NK-92 (cell line): ENCODE results near the gene COL8A1.
"Not testable (repeated sequence)": the region's sequence is repeated elsewhere in the genome, so short reads cannot be mapped to it uniquely, and the experiment has no call there.

Experiments used
- DNase-seq: peaks from one replicate; lab custom pipeline; 2025; ENCODE audit not compliant: unreplicated experiment; lab: John Stamatoyannopoulos, UW

COL8A1 gene

GRCh38 chr3:99704417-99704816 is 66.0 kb downstream of the COL8A1 start:
- DNase-seq, result no peak

- DNase-seq, result no peak
These were observed 68.0 kb downstream of the COL8A1 start for GRCh38 chr3:99706410-99706809.

DNA sequence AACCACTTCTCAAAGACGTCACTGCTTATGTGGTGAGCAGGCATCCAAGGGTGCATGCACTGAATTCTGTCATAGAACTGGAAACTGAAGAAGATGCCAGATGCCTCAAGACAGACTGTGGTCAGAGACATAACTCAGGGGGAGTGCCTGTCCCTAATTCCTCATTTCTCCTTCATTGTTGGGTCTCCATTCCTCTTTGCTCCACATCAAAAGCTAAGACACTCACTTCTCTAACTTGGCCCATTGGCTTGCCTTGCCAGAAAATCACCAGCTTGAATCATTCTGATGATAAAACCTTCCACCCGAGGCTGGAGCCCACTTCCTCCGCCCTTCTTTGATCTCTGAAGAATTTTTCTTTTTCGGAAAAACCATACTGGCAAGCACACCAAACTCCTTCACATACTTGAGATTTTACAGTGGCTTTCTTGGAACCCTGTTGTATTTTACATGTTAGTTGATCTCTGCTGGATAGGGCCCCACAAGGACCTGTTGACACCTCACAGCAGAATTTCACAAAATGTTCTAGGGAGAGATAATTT is 69.9 kb downstream of the COL8A1 start:
- DNase-seq, result no peak

DNA sequence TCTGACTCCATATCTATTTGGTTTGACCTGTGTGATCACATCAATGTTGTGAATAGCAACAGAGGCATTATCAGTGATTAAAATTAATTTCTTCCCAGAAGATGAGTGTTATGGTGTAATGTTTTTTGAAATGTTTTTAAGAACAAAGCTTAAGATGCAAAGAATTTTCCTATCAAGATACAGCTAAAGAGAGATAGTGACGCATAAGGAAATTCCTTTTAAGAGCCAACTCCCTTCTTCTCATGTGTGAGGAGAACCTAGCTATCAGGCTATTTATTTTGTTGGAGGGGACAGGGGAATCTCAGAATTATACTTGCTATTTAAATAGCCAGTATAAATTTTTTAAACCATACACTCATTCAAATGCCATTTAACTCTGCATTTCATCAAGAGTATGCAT is 71.3 kb downstream of the COL8A1 start:
- DNase-seq, result no peak

DNA sequence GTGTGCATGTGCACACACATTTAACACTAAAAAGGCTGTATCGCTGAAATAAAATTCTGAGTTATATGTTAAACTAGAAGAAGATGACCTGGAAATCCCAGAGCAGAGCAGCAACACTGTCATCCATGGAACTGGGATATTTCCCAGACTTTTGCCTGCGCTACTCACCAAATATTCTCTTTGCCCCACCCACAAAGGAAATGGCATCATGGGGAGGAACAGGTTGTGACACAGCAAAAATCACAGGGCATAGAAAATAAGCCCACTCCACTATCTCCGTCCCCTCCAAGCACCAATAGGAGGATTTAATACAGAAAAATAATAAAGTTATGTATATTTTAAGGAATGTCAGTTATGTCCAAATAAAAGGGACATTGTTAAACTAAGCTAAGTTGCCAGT is 71.7 kb downstream of the COL8A1 start:
- DNase-seq, result no peak

DNA sequence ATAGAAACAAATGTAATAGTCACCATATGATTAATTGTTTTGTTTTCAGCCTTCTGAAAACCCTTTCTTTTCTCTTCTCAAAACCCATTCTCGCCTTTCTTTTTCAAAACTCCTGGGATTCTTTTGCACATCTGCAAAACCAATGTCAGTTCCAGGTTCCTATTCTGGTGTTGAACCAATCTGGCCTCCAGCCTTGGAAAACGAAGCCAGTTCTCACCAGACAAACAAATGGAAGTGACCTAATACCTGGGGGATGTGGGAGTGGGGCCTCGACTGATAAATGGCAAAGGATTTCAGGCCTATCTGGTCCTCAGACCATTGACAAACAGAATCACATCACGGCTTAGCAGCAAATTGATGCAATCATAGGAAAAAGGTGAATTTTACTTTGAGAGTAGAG is 73.0 kb downstream of the COL8A1 start:
- DNase-seq, result no peak

- DNase-seq, result no peak
These were observed 74.0 kb downstream of the COL8A1 start for GRCh38 chr3:99712291-99712954.

DNA sequence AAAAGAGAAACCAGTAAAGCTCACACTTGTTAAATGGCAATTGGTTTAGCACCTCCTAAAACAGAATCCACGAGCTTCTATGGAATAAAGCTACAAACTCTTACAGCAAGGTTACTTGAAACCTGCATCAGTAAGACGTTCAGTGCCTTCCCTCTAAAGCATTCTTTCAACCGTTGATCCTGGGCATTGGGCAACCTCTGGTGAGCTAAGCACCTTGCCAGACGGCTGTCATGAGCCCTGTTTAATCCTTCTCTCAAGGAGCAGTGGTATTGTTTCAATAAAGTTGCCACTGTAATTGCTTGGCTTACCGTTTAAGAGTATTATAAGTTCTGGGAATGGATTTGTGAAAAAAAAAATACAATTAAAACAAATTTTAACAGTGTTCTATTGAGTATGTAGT is 75.0 kb downstream of the COL8A1 start:
- DNase-seq, result no peak

GRCh38 chr3:99714146-99714545 is 75.8 kb downstream of the COL8A1 start:
- DNase-seq, result no peak

DNA sequence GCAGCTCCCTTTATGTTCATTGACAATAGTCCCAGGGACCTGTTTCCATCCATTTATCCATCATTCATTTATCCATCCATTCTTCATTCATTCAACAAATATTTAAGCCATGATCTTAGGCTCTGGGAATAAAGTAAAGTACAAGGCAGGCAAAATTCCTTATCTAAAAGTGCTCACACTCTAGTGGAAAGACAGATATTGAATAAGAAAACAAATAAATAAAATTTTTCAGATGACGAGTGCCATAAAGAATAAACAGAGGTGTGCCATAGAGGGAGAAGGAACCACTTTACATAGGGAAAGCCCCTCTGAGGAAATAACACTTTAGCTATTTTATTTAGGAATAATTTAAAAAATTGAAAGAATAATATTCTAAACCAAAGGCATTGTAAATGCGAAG is 76.2 kb downstream of the COL8A1 start:
- no peak for DNase-seq

- no peak for DNase-seq
These were observed 78.1 kb downstream of the COL8A1 start for GRCh38 chr3:99716463-99716995.

GRCh38 chr3:99720985-99721632 is 82.7 kb downstream of the COL8A1 start:
- no peak for DNase-seq

DNA sequence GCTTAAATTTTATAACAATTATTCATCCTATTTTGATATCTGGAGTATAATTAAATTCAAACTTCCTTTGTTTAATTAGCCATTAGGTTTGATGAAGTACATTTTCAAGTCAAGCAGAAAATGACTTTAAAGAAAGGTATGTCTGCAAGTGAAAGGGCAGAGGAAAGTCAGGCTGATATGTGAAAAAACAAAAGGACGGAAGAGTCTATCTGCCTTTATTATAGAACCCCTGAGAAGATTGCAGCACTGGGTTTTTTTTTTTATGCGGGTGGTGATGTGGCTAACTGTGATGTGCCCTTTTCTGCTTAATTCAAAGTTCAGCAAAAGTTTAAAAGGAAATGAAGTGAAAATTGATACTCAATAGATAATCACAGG is 83.2 kb downstream of the COL8A1 start:
- DNase-seq, result no peak

- DNase-seq, result no peak
These were observed 85.9 kb downstream of the COL8A1 start for GRCh38 chr3:99724276-99724675.

DNA sequence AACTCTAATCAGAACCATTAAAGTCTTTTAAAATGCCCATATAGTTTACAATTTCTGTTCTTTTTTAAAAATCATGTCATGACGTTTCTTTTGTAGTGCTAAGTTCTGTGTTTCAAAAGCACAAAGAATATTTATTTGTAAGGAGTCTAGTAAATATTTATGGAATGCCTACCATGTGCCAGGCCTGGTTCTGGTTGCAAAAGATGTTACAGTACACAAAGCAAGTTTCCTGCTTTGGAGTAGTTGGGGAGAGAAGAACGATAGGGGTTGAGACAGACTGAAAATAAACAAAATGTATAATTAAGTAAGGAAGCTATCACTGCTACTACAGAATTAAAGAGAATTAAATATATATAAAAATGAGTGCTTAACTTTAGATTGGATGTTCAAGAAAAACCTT is 92.5 kb downstream of the COL8A1 start:
- no peak for DNase-seq

DNA sequence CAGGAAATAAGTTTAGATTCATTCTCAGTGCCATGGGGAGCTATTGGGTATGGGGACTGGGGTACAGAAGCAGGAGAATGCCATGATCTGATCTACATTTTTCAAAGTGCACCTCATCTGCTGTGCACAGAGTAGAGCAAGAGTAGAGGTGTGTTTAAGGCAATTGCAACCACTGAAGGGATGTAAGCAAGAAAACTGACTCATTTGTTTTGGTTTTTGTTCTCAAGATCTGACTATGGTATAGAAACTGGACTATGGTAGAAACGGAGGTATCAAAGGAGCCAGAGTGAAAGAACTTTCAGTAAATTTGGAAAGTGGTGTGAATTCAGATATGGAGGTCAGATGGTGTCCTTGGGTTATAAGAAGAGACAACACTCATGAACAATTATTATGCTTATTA is 93.1 kb downstream of the COL8A1 start:
- no peak for DNase-seq

DNA sequence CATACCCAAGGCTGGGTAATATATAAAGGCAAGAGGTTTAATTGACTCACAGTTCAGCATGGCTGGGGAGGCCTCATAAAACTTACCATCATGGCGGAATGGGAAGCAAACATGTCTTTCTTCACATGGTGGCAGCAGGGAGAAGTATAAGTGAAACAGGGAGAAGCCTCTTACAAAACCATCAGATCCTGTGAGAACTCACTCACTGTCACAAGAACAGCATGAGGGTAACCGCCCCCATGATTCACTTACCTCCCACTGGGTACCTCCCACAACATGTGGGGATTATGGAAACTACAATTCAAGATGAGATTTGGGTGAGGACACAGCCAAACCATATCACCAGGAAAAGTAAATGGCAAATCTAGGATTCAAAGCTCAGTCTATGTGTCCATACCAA is 102.0 kb downstream of the COL8A1 start:
- not testable (repeated sequence) for DNase-seq

- DNase-seq, result no peak
These were observed 103.2 kb downstream of the COL8A1 start for GRCh38 chr3:99741588-99741987.

DNA sequence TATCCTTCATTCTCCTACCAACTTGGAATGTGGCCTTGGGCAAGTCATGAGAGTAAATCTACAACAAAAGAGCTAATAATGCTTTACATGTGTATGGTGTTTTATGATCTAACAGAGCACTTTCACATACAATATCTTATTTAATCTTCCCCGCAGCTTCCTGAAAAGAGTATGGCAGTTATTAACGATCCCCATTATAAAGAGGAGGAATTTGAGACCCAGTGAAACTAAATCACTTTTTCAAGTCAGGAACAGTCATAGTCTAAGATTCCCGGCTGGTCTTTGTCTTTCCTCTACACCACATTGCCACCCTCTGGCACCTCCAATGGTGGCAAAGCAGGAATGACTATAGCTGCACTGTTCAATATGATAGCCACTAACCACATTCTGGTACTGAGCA is 109.5 kb downstream of the COL8A1 start:
- DNase-seq, result no peak

GRCh38 chr3:99751649-99752048 is 113.3 kb downstream of the COL8A1 start:
- DNase-seq, result no peak

DNA sequence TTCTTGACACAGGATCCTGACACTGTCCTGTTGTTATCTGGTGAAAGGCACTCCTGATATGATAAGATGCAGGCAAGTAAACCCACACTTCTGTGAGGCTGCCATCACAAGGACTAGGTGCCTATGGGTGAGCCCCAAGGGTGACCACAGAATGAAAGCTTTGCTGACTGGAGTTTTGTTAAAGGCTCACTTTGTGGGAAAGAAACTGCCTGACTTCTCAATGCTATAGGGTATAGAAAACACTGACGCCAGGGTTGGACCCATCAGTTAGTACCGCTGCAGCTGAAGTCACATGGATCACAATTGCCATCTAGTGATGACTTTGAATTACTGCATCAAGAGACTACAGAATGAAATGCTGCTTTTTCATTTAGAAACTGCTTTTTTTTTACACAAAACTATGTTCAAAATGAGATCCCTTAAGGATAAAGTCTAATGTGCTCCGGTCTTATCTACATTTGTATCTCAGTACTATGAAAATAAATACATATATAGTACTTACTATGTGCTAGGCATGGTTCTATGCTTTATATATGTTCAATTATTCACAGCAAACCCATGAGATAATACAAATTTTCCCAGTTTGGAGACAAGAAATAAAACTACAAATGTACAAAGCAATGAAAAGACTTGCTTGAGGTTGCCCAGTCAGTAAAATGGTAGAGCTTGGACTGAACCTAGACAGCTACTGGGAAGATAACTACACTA is 115.0 kb downstream of the COL8A1 start:
- no peak for DNase-seq

- DNase-seq, result no peak
These were observed 117.4 kb downstream of the COL8A1 start for GRCh38 chr3:99755831-99756230.
